Transverse colon (tissue), 4 donors: ENCODE data around the gene NLRP11. TPM values are rescaled to one million over a fixed set of nuclear protein-coding genes. Genes with fewer than 3 reads are reported as not detected.
"Not testable (repeated sequence)": the region's sequence is repeated elsewhere in the genome, so short reads cannot be mapped to it uniquely, and the experiment has no call there.

Experiments
- DNase-seq: peaks from one replicate; pipeline ENCODE4 v3.0.0-alpha.2; 2019
- H3K27ac ChIP-seq, 4 donors: fragments of 200-600 bp; sonication (generic); 2 replicates each; pipeline ENCODE4 v1.5.1; 2016 to 2018; ENCODE audit warnings: inconsistent platforms in 4 of 4
- H3K27me3 ChIP-seq: fragments of 200-600 bp; sonication (generic); 2 replicates; pipeline ENCODE4 v1.5.1; 2017; ENCODE audit warnings: inconsistent platforms
- H3K36me3 ChIP-seq, 4 donors: fragments of 200-600 bp; sonication (generic); 2 replicates each; pipeline ENCODE4 v1.5.1; 2017 to 2019; ENCODE audit warnings: inconsistent platforms in 4 of 4
- H3K4me1 ChIP-seq, 4 donors: fragments of 200-600 bp; sonication (generic); 2 replicates each; pipeline ENCODE4 v1.5.1; 2017 to 2020; ENCODE audit warnings: inconsistent platforms in 4 of 4
- H3K4me3 ChIP-seq, 4 donors: fragments of 200-600 bp; sonication (generic); 1 replicate in 1 of 4; 2 replicates in 3 of 4; pipeline versions ENCODE4 v1.5.1 to v1.6.1; 2017 to 2019; ENCODE audit warnings: inconsistent platforms in 4 of 4
- H3K9me3 ChIP-seq, 2 donors: fragments of 200-600 bp; sonication (generic); 2 replicates each; pipeline ENCODE4 v1.5.1; 2017 to 2019; ENCODE audit warnings: inconsistent platforms in 2 of 2
- CTCF ChIP-seq, 5 experiments: fragments of 200-600 bp in 3 of 5; fragments of 450-650 bp in 2 of 5; sonication (generic) in 3 of 5; IDR thresholded peaks; 1 replicate in 2 of 5; 2 replicates in 3 of 5; pipeline ENCODE4 v1.5.1; 2016 to 2017; ENCODE audit warnings: antibody characterized with exemption in 5 of 5, inconsistent platforms in 3 of 5, mild to moderate bottlenecking in 2 of 5, moderate library complexity in 1 of 5
- EP300 ChIP-seq: sonication (generic); formaldehyde crosslinking; IDR thresholded peaks from one replicate; pipeline ENCODE4 v1.6.1; 2017; ENCODE audit warnings: antibody characterized with exemption, low read depth
- POLR2A ChIP-seq: fragments of 450-650 bp; IDR thresholded peaks from one replicate; pipeline ENCODE4 v1.6.1; 2016; ENCODE audit warnings: antibody characterized with exemption, mild to moderate bottlenecking, moderate library complexity
- POLR2AphosphoS5 ChIP-seq, 3 donors: sonication (generic); formaldehyde crosslinking; IDR thresholded peaks; one replicate each; pipeline ENCODE4 v1.6.1; 2016; ENCODE audit warnings: antibody characterized with exemption in 3 of 3
- WGBS, 2 donors: methylation state at CpG; one replicate each; pipeline ENCODE4 v1.1.5; 2018; ENCODE audit warnings: low coverage in 1 of 2; 5-methylcytosine and 5-hydroxymethylcytosine counted together
- in situ Hi-C, 4 donors: fragments of 200-750 bp; cut with MboI; loops; one replicate each; pipeline versions ENCODE4 v1.15.0 to v1.15.1; 2017; ENCODE audit warnings: low sequenced_read_pairs in 3 of 4, low pct_ligation_motif_present in 1 of 4, low pct_unique_long_range_greater_than_20kb in 1 of 4
- intact Hi-C: fragments of 100-400 bp; cut with DNase I; formaldehyde crosslinking; loops from one replicate; pipeline ENCODE4 v1.15.1; 2023; ENCODE audit warnings: low total_unique reads
- total RNA-seq, 4 donors: library from RNA; depleted of rRNA; stranded (reverse); fragments of >200 nt; gene quantifications; one replicate each; pipeline ENCODE4 v1.1.0, GENCODE V29; 2016

NLRP11 gene
- total RNA-seq, 4 donors from 2014 or later, result not detected

GRCh38 chr19:55766466-55766865 is 65.3 kb downstream of the NLRP11 start:
- TF ChIP-seq POLR2AphosphoS5 (IDR thresholded peaks at IDR 0.05) (no peak), EP300 (no peak), POLR2A (no peak), CTCF (IDR thresholded peaks at IDR 0.05) (no peak)
- DNase-seq, result no peak
- no peaks in the 10 kb centered on the region for H3K9me3 ChIP-seq
- H3K36me3 ChIP-seq, result no peaks in the 10 kb centered on the region
- H3K4me3 ChIP-seq, result no peak overlapping the region
- peaks cover 8% of the 10 kb centered on the region for H3K27me3 ChIP-seq
- no peaks in the 10 kb centered on the region for H3K4me1 ChIP-seq
- 56 to 71% methylated on average over 1 to 7 of the region's 7 CpGs for WGBS, 2 donors
- in situ Hi-C loops (no loop called here), intact Hi-C loops (no loop called here)
- H3K27ac ChIP-seq, result no peak overlapping the region

GRCh38 chr19:55758797-55759196 is 73.0 kb downstream of the NLRP11 start, which contains the start of gene RFPL4A:
TSS of gene RFPL4A (plus strand) at chr19:55759097. CDS start at chr19:55761801, 2,704 bp downstream.
- 86 to 92% methylated on average over 2 to 3 of the region's 3 CpGs for WGBS, 2 donors
- in situ Hi-C loops, intact Hi-C loops, H3K4me1 ChIP-seq, DNase-seq, H3K27me3 ChIP-seq, H3K9me3 ChIP-seq, H3K27ac ChIP-seq, H3K4me3 ChIP-seq, H3K36me3 ChIP-seq: not testable (repeated sequence)

- H3K4me1 ChIP-seq, H3K27ac ChIP-seq, H3K4me3 ChIP-seq, DNase-seq, H3K36me3 ChIP-seq, in situ Hi-C loops, H3K27me3 ChIP-seq, H3K9me3 ChIP-seq, intact Hi-C loops: not testable (repeated sequence)
- 80% methylated on average over 4 of the region's 4 CpGs; no CpG with 5 or more reads in 1 of the 2 donors for WGBS, 2 donors
Observed at GRCh38 chr19:55756808-55757207, 75.0 kb downstream of the NLRP11 start.

GRCh38 chr19:55753401-55753800 is 78.4 kb downstream of the NLRP11 start:
- no peak for TF ChIP-seq CTCF (IDR thresholded peaks at IDR 0.05)
- no peak for TF ChIP-seq POLR2AphosphoS5 (IDR thresholded peaks at IDR 0.05)
- intact Hi-C loops, result no loop called here
- Histone ChIP-seq H3K27ac (no peak overlapping the region), H3K36me3 (no peaks in the 10 kb centered on the region), H3K27me3 (peaks cover 5% of the 10 kb centered on the region), H3K4me3 (no peak overlapping the region), H3K4me1 (peaks cover 0 to 3% (median 1%) of the 10 kb centered on the region in 4 donors), H3K9me3 (no peaks in the 10 kb centered on the region)
- DNase-seq, result peak; percentile 55
- in situ Hi-C loops, result no loop called here
- 35 to 67% methylated on average over 2 to 3 of the region's 3 CpGs for WGBS, 2 donors

GRCh38 chr19:55750715-55751114 is 81.1 kb downstream of the NLRP11 start:
- no peaks in the 10 kb centered on the region for H3K36me3 ChIP-seq
- WGBS, 2 donors, result 85 to 89% methylated on average over 6 of the region's 6 CpGs
- no peak overlapping the region for H3K27ac ChIP-seq
- in situ Hi-C loops, result no loop called here
- H3K9me3 ChIP-seq, result no peaks in the 10 kb centered on the region
- TF ChIP-seq POLR2A, result no peak
- no peak for TF ChIP-seq EP300
- no peak for TF ChIP-seq POLR2AphosphoS5 (IDR thresholded peaks at IDR 0.05)
- TF ChIP-seq CTCF (IDR thresholded peaks at IDR 0.05), result no peak
- H3K4me3 ChIP-seq, result no peak overlapping the region
- peaks cover 0 to 3% (median 1%) of the 10 kb centered on the region in 4 donors for H3K4me1 ChIP-seq
- intact Hi-C loops, result no loop called here
- no peak for DNase-seq
- H3K27me3 ChIP-seq, result peaks cover 5% of the 10 kb centered on the region
